Cerebellar nuclear complex (tissue), 1 donor: ENCODE measurements around the gene TTLL5.

Experiments used
- DNase-seq, 2 experiments: peaks; one replicate each; lab custom pipeline; 2025; lab: John Stamatoyannopoulos, UW

TTLL5 gene

GRCh38 chr14:75861161-75861621 lies 200.1 kb downstream of the TTLL5 start:
- DNase-seq, result no peak

- DNase-seq, result no peak
These were observed 202.2 kb downstream of the TTLL5 start for GRCh38 chr14:75863221-75863620.

GRCh38 chr14:75864352-75864751 lies 203.3 kb downstream of the TTLL5 start:
- DNase-seq, result no peak

GRCh38 chr14:75865531-75865930 lies 204.5 kb downstream of the TTLL5 start:
- DNase-seq, result no peak

- DNase-seq, result no peak
These were observed 205.9 kb downstream of the TTLL5 start for GRCh38 chr14:75866970-75867369.

GRCh38 chr14:75871181-75871880 lies 210.3 kb downstream of the TTLL5 start:
- no peak for DNase-seq

GRCh38 chr14:75875958-75876357 lies 214.9 kb downstream of the TTLL5 start:
- DNase-seq, result no peak

- no peak for DNase-seq
These were observed 215.5 kb downstream of the TTLL5 start for GRCh38 chr14:75876530-75876929.

- no peak for DNase-seq
These were observed 216.2 kb downstream of the TTLL5 start for GRCh38 chr14:75877292-75877691.

- DNase-seq, result no peak
These were observed 216.8 kb downstream of the TTLL5 start for GRCh38 chr14:75877884-75878283.

GRCh38 chr14:75879031-75879430 lies 218.0 kb downstream of the TTLL5 start:
- DNase-seq, result no peak

- DNase-seq, result no peak
These were observed 219.5 kb downstream of the TTLL5 start for GRCh38 chr14:75880512-75880911.

- DNase-seq, result no peak
These were observed 220.9 kb downstream of the TTLL5 start for GRCh38 chr14:75881994-75882393.

GRCh38 chr14:75884198-75884611 lies 223.2 kb downstream of the TTLL5 start:
- DNase-seq, result no peak

- no peak for DNase-seq
These were observed 224.8 kb downstream of the TTLL5 start for GRCh38 chr14:75885829-75886228.

GRCh38 chr14:75886636-75887348 lies 225.7 kb downstream of the TTLL5 start:
- no peak for DNase-seq

- DNase-seq, result no peak
These were observed 227.9 kb downstream of the TTLL5 start for GRCh38 chr14:75888945-75889344.

GRCh38 chr14:75896341-75896740 lies 235.3 kb downstream of the TTLL5 start:
- no peak for DNase-seq

GRCh38 chr14:75904311-75904710 lies 243.3 kb downstream of the TTLL5 start:
- no peak for DNase-seq

GRCh38 chr14:75905147-75905904 lies 244.3 kb downstream of the TTLL5 start:
- DNase-seq, result no peak

- DNase-seq, result no peak
These were observed 245.2 kb downstream of the TTLL5 start for GRCh38 chr14:75906228-75906627.

- DNase-seq, result peak in 1 of 2 experiments; percentile 8
These were observed 245.7 kb downstream of the TTLL5 start for GRCh38 chr14:75906680-75907280.
